K562 (cell line): Measurements from ENCODE around the gene PPY. TPM values are rescaled to one million over a fixed set of nuclear protein-coding genes. Genes with fewer than 3 reads are reported as not detected.
"Not testable (repeated sequence)": the region's sequence is repeated elsewhere in the genome, so short reads cannot be mapped to it uniquely, and the experiment has no call there.

ENCODE experiments used
- ATAC-seq: fragments of 200-7000 bp; cut with Tn5 transposase; 3 replicates; pipeline ENCODE4 v1.9.1; 2020; ENCODE audit warnings: moderate library complexity
- BruUV-seq: library from RNA; stranded (reverse); fragments of 400-500 nt; replicated peaks from 2 replicates; lab custom pipeline; 2021; lab: Mats Ljungman, UMichigan
- CTCF ChIA-PET: fragments of 300-600 bp; formaldehyde crosslinking; extraction: SDS; loops from one replicate; lab custom pipeline; 2021; ENCODE audit warnings: low intra/inter-chr PET ratio; lab: Yijun Ruan, JAX
- POLR2A ChIA-PET: fragments of 300-600, 350-650 bp; sonication (Branson Sonifier 250); formaldehyde crosslinking; extraction: SDS; loops from one replicate; lab custom pipeline; 2021; ENCODE audit warnings: antibody characterized with exemption, inconsistent platforms; lab: Yijun Ruan, JAX
- DNase-seq, 4 experiments: peaks; one replicate each; pipeline versions ENCODE4 v3.0.0 to v3.0.0-alpha.2; 2011 to 2018; ENCODE audit warnings: low spot score in 3 of 4, mixed read lengths in 3 of 4; ENCODE audit errors: extremely low read depth in 1 of 4
- FAIRE-seq: peaks from 2 replicates; lab custom pipeline; 2011; peaks lifted over from hg19 to GRCh38; lab: Jason Lieb, UNC
- H2AFZ ChIP-seq: 2 replicates; pipeline ENCODE4 v1.6.0; 2011; ENCODE audit warnings: low read depth, low read length, control low read depth, inconsistent platforms
- H3K27ac ChIP-seq: fragments of 200-600 bp; 3 replicates; pipeline ENCODE4 v1.8.0; 2011; ENCODE audit warnings: low read depth, mild to moderate bottlenecking, control low read depth, inconsistent platforms, low read length, moderate library complexity, mixed read lengths; ENCODE audit errors: extremely low read depth
- H3K27me3 ChIP-seq, 2 experiments: fragments of 300-600 bp in 1 of 2; 2 replicates in 1 of 2; 3 replicates in 1 of 2; pipeline versions ENCODE4 v1.6.0 to v1.8.0; 2011; ENCODE audit warnings: inconsistent platforms in 2 of 2, low read length in 2 of 2, mild to moderate bottlenecking in 1 of 2, mixed read lengths in 1 of 2, moderate library complexity in 1 of 2; ENCODE audit not compliant: control insufficient read depth in 2 of 2, insufficient read depth in 2 of 2
- H3K36me3 ChIP-seq: fragments of 300-600 bp; 3 replicates; pipeline ENCODE4 v1.8.0; 2011; ENCODE audit warnings: mild to moderate bottlenecking, low read length, inconsistent platforms; ENCODE audit not compliant: control insufficient read depth, insufficient read depth
- H3K4me1 ChIP-seq, 2 experiments: fragments of 200-600 bp in 1 of 2; replicated peaks in 1 of 2; 2 replicates in 1 of 2; 3 replicates in 1 of 2; pipeline versions ENCODE4 v1.5.1 to v1.8.0; 2011; ENCODE audit warnings: inconsistent platforms in 2 of 2, low read length in 2 of 2, mild to moderate bottlenecking in 1 of 2, mixed read lengths in 1 of 2, moderate library complexity in 1 of 2; ENCODE audit not compliant: control insufficient read depth in 2 of 2, insufficient read depth in 2 of 2
- H3K4me2 ChIP-seq: 2 replicates; pipeline ENCODE4 v1.6.1; 2011; ENCODE audit warnings: low read length, control low read depth, inconsistent platforms, mixed read lengths; ENCODE audit not compliant: insufficient read depth
- H3K4me3 ChIP-seq: fragments of 200-600 bp; sonication (generic), shearing (Covaris generic); 2 replicates; pipeline ENCODE4 v1.5.1; 2016; ENCODE audit warnings: control low read depth, inconsistent platforms
- H3K79me2 ChIP-seq: fragments of 200-600 bp; 3 replicates; pipeline ENCODE4 v1.8.0; 2011; ENCODE audit warnings: low read length, inconsistent platforms; ENCODE audit not compliant: control insufficient read depth, insufficient read depth
- H3K9ac ChIP-seq, 2 experiments: 2 replicates each; pipeline versions ENCODE4 v1.6.0 to v1.6.1; 2011; ENCODE audit warnings: low read depth in 2 of 2, low read length in 2 of 2, control low read depth in 1 of 2, inconsistent platforms in 1 of 2, mild to moderate bottlenecking in 1 of 2, mixed read lengths in 1 of 2; ENCODE audit not compliant: insufficient read depth in 1 of 2
- H3K9me1 ChIP-seq: one replicate; pipeline ENCODE4 v1.6.0; 2011; ENCODE audit warnings: inconsistent platforms, mild to moderate bottlenecking, low read length, moderate library complexity; ENCODE audit not compliant: control insufficient read depth, insufficient read depth
- H3K9me3 ChIP-seq: replicated peaks from 2 replicates; pipeline ENCODE4 v1.5.1; 2011; ENCODE audit warnings: low read depth, low read length, inconsistent platforms; ENCODE audit not compliant: control insufficient read depth, insufficient read depth
- H4K20me1 ChIP-seq: replicated peaks from 2 replicates; pipeline ENCODE4 v1.6.1; 2011; ENCODE audit warnings: low read length, inconsistent platforms, mixed read lengths; ENCODE audit not compliant: control insufficient read depth, insufficient read depth
- CBFA2T2 ChIP-seq: fragments of 450-650 bp; conservative IDR thresholded peaks from 2 replicates; pipeline ENCODE4 v1.6.1; 2017; ENCODE audit warnings: mild to moderate bottlenecking
- HCFC1 ChIP-seq: IDR thresholded peaks from 2 replicates; pipeline ENCODE4 v1.6.1; 2012; ENCODE audit warnings: low read depth, low read length, improper control_type of control experiment
- RAD51 ChIP-seq: fragments of 450-650 bp; IDR thresholded peaks from 2 replicates; pipeline ENCODE4 v1.7.1; 2016; ENCODE audit warnings: low read depth, mild to moderate bottlenecking, borderline replicate concordance
- WGBS: fragments of 100-300 bp; shearing (Covaris generic); methylation state at CpG from one replicate; pipeline ENCODE4 v1.1.6; 2016; ENCODE audit warnings: low coverage, mixed read lengths; ENCODE audit not compliant: insufficient coverage; ENCODE audit errors: missing lambda C conversion rate; 5-methylcytosine and 5-hydroxymethylcytosine counted together
- in situ Hi-C: fragments of 300-500 bp; cut with MboI; formaldehyde crosslinking; loops from 4 replicates; pipeline ENCODE4 v1.15.0; 2018; ENCODE audit warnings: inconsistent platforms, mixed read lengths
- intact Hi-C: fragments of 100-400 bp; cut with micrococcal nuclease; formaldehyde crosslinking; loops from 2 replicates; pipeline ENCODE4 v1.14.2; 2022
- polyA plus RNA-seq, 8 experiments: library from polyadenylated mRNA; depleted of rRNA in 4 of 8; stranded (reverse) in 5 of 8; unstranded in 3 of 8; fragments of >200 nt; fragmentation: Nextera tagmentation in 2 of 8; fragmentation: Illumina TruSeq in 1 of 8; extraction: Ambion mirVana in 2 of 8; extraction: Trizol in 1 of 8; gene quantifications; 2 replicates each; pipeline versions ENCODE4 v1.2.1 to v1.2.3, GENCODE V29; 2011 to 2014; ENCODE audit warnings: inconsistent platforms in 1 of 8, missing spikeins in 1 of 8
- total RNA-seq, 7 experiments: library from RNA; depleted of rRNA in 6 of 7; stranded (reverse); fragments of >200 nt in 6 of 7; fragmentation: Illumina TruSeq in 2 of 7; extraction: Trizol in 2 of 7; gene quantifications; 2 replicates each; pipeline versions ENCODE4 v1.2.1 to v1.2.3, GENCODE V29; 2011 to 2021; ENCODE audit warnings: low replicate concordance in 1 of 7
- TF ChIP-seq, protein P1 (sequence below): sonication (generic); formaldehyde crosslinking; IDR thresholded peaks from 2 replicates; pipeline ENCODE4 v1.9.0; 2022; ENCODE audit warnings: mild to moderate bottlenecking, missing genetic modification reagents
- TF ChIP-seq, protein P2 (sequence below): sonication (generic); formaldehyde crosslinking; IDR thresholded peaks from 2 replicates; pipeline ENCODE4 v1.5.0; 2020; ENCODE audit warnings: missing genetic modification reagents

Gene PPY
- total and polyA plus RNA-seq, 9 of the 15 experiments (the other 6 are each of a cell fraction or from before 2014, with no cell fraction given): not detected

DNA sequence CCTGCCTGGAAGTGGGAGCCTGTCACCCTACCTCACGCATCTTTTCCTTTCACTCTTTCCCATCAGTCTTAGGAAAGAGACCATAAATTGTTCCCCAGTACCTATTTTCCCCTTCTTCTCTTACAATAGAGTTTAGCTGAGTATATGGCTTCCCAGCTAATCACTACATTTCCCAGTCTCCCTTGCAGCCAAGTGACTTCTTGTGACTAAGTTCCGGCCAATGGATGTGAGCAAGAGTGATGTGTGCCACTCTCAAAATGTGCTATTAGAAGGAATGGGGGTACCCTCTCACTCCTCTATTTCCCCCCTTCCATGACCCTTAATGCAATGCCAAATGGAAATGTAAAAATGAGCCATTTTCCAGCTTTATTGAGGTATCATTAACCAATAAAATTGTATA, 19.7 kb upstream of the PPY start:
- TF ChIP-seq HCFC1: peak; percentile 30; the same call in 1 of the 2 replicates
- TF ChIP-seq, protein P1, sequence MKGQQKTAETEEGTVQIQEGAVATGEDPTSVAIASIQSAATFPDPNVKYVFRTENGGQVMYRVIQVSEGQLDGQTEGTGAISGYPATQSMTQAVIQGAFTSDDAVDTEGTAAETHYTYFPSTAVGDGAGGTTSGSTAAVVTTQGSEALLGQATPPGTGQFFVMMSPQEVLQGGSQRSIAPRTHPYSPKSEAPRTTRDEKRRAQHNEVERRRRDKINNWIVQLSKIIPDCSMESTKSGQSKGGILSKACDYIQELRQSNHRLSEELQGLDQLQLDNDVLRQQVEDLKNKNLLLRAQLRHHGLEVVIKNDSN: no peak
- Histone ChIP-seq H3K9ac (no peak overlapping the region), H3K27ac (no peak overlapping the region), H2AFZ (no peak overlapping the region), H3K9me3 (no peaks in the 10 kb centered on the region), H3K79me2 (no peaks in the 10 kb centered on the region), H4K20me1 (no peaks in the 10 kb centered on the region), H3K4me1 (no peaks in the 10 kb centered on the region), H3K4me2 (no peak overlapping the region), H3K36me3 (no peaks in the 10 kb centered on the region), H3K27me3 (peaks cover 23 to 43% of the 10 kb centered on the region in 2 experiments), H3K9me1 (no peaks in the 10 kb centered on the region), H3K4me3 (no peak overlapping the region)
- intact Hi-C loops (no loop called here), in situ Hi-C loops (no loop called here)
- ChIA-PET POLR2A (interaction anchor here (0.7 to 1.2 kb wide), 2 partner anchors 18 to 72 kb away, joined by 3 to 4 read pairs; no protein-coding TSS in a partner anchor), CTCF (no interaction called here)
- 21% methylated on average over 2 of the region's 2 CpGs for WGBS
- no peak for ATAC-seq
- BruUV-seq: no TSS peak
- no peak for FAIRE-seq
- DNase-seq: no peak

DNA sequence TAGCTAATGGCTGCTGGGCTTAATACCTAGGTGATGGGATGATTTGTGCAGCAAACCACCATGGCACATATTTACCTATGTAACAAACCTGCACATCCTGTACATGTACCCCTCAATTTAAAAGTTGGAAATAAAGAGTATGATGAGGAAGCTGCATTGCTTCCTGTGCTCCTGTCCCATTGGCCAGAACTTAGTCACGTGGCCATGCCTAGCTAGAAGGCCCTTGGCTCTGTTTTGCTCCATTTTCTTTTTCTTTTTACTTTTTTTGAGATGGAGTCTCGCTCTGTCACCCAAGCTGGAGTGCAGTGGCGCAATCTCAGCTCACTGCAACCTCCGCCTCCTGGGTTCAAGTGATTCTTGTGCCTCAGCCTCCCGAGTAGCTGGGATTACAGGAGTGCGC, 19.0 kb upstream of the PPY start:
- H3K27ac ChIP-seq, H3K79me2 ChIP-seq, CTCF ChIA-PET, DNase-seq, H3K4me3 ChIP-seq, H3K4me2 ChIP-seq, H3K36me3 ChIP-seq, H3K9ac ChIP-seq, H3K9me1 ChIP-seq, intact Hi-C loops, BruUV-seq, H2AFZ ChIP-seq, ATAC-seq, H3K9me3 ChIP-seq, H3K4me1 ChIP-seq, in situ Hi-C loops, H4K20me1 ChIP-seq: not testable (repeated sequence)
- peak; percentile 19 for FAIRE-seq
- H3K27me3 ChIP-seq: peaks cover 23 to 45% of the 10 kb centered on the region in 2 experiments
- POLR2A ChIA-PET: interaction anchor here (1.2 kb wide), 1 partner anchor 17 kb away, joined by 4 read pairs; no protein-coding TSS in a partner anchor
- WGBS: 22% methylated on average over 6 of the region's 6 CpGs
- 0 out of 2 replicates have a peak, but pooled peaks have one; percentile 13 for TF ChIP-seq CBFA2T2
- TF ChIP-seq, protein P2, sequence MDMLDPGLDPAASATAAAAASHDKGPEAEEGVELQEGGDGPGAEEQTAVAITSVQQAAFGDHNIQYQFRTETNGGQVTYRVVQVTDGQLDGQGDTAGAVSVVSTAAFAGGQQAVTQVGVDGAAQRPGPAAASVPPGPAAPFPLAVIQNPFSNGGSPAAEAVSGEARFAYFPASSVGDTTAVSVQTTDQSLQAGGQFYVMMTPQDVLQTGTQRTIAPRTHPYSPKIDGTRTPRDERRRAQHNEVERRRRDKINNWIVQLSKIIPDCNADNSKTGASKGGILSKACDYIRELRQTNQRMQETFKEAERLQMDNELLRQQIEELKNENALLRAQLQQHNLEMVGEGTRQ (CRISPR knock-in tag): peak; percentile 76
- TF ChIP-seq, protein P1: peak; percentile 78
- peak; percentile 72; the same call in 1 of the 2 replicates for TF ChIP-seq RAD51
